H1 (cell line): ENCODE results near the gene SLC26A11. TPM values are rescaled to one million over a fixed set of nuclear protein-coding genes. Genes with fewer than 3 reads are reported as not detected.

Experiments
- ASH2L ChIP-seq: fragments of 200-600, 300-600 bp; sonication (generic); IDR thresholded peaks from one replicate; pipeline ENCODE4 v1.7.1; 2017; ENCODE audit warnings: low read length
- BCL11A ChIP-seq, 2 experiments: IDR thresholded peaks; one replicate each; pipeline ENCODE4 v1.6.1; 2011; ENCODE audit warnings: low read depth in 2 of 2, low read length in 2 of 2, mild to moderate bottlenecking in 2 of 2
- CHD2 ChIP-seq: IDR thresholded peaks from 2 replicates; pipeline ENCODE4 v1.6.1; 2012; ENCODE audit warnings: low read length, improper control_type of control experiment
- CTBP2 ChIP-seq: IDR thresholded peaks from 2 replicates; pipeline ENCODE4 v1.7.0; 2011; ENCODE audit warnings: borderline replicate concordance, mild to moderate bottlenecking, moderate library complexity, mixed read lengths, low read length; ENCODE audit not compliant: insufficient read depth, insufficient read length
- EP300 ChIP-seq, 2 experiments: IDR thresholded peaks; 1 replicate in 1 of 2; 2 replicates in 1 of 2; pipeline ENCODE4 v1.6.1; 2011 to 2012; ENCODE audit warnings: low read depth in 2 of 2, low read length in 2 of 2, mild to moderate bottlenecking in 2 of 2, borderline replicate concordance in 1 of 2, inconsistent platforms in 1 of 2, moderate library complexity in 1 of 2
- FOSL1 ChIP-seq: IDR thresholded peaks from 2 replicates; pipeline ENCODE4 v1.6.1; 2011; ENCODE audit warnings: mild to moderate bottlenecking, low read depth, low read length, moderate library complexity; ENCODE audit not compliant: insufficient read depth
- GTF2F1 ChIP-seq: IDR thresholded peaks from 2 replicates; pipeline ENCODE4 v1.6.1; 2012; ENCODE audit warnings: low read depth, low read length, improper control_type of control experiment, borderline replicate concordance
- NRF1 ChIP-seq: IDR thresholded peaks from 2 replicates; pipeline ENCODE4 v1.6.1; 2011; ENCODE audit warnings: mild to moderate bottlenecking, low read depth, low read length, improper control_type of control experiment
- PHF8 ChIP-seq: fragments of 200-600 bp; sonication (generic); conservative IDR thresholded peaks from 2 replicates; pipeline ENCODE4 v1.7.1; 2012; ENCODE audit warnings: low read depth, mild to moderate bottlenecking, inconsistent platforms, low read length, moderate library complexity
- SAP30 ChIP-seq: fragments of 300-600 bp; sonication (generic); IDR thresholded peaks from 2 replicates; pipeline ENCODE4 v1.7.1; 2012; ENCODE audit warnings: low read length, moderate library complexity, mild to moderate bottlenecking, inconsistent platforms; ENCODE audit not compliant: insufficient read depth, insufficient replicate concordance
- SRF ChIP-seq: IDR thresholded peaks from 2 replicates; pipeline ENCODE4 v1.6.1; 2011; ENCODE audit warnings: mild to moderate bottlenecking, low read depth, low read length, moderate library complexity
- SUZ12 ChIP-seq: fragments of 200-600 bp; sonication (generic); IDR thresholded peaks from 2 replicates; pipeline ENCODE4 v1.6.1; 2012; ENCODE audit warnings: mild to moderate bottlenecking, inconsistent platforms, low read length, moderate library complexity, mixed read lengths
- TAF1 ChIP-seq: IDR thresholded peaks from 2 replicates; pipeline ENCODE4 v1.6.1; 2011; ENCODE audit warnings: mild to moderate bottlenecking, low read depth, low read length
- polyA plus RNA-seq, 7 experiments: library from polyadenylated mRNA; depleted of rRNA in 3 of 7; stranded (reverse) in 5 of 7; unstranded in 2 of 7; fragments of >200 nt in 5 of 7; fragments of 200-250 nt in 2 of 7; gene quantifications; 1 replicate in 5 of 7; 2 replicates in 1 of 7; 4 replicates in 1 of 7; pipeline versions ENCODE4 v1.2.1 to v1.2.3, GENCODE V29; 2011 to 2013; ENCODE audit warnings: missing spikeins in 2 of 7, mixed read lengths in 2 of 7
- total RNA-seq: library from RNA; stranded (reverse); fragmentation: NEBNext Ultra II Directional; extraction: Animal tissue kit (Norgen Biotek cat#: 25700); gene quantifications from 2 replicates; pipeline ENCODE4 v1.2.1, GENCODE V29; 2021

The SLC26A11 gene
- total and polyA plus RNA-seq, 2 of the 8 experiments (the other 6 are each of a cell fraction or from before 2014, with no cell fraction given): 15.5 to 25.9 TPM

- TF ChIP-seq TAF1 (peak; percentile 60; the same call in 1 of the 2 replicates), CHD2 (peak; percentile 16; the same call in 1 of the 2 replicates), CTBP2 (no peak), FOSL1 (no peak), GTF2F1 (no peak), NRF1 (no peak), SUZ12 (no peak), ASH2L (peak; percentile 87), SAP30 (no peak), PHF8 (no peak; the same call in none of the 2 replicates), BCL11A (IDR thresholded peaks at IDR 0.05; ENCODE audit: low read depth in 2 of 2, low read length in 2 of 2) (no peak), EP300 (IDR thresholded peaks at IDR 0.05; ENCODE audit: borderline replicate concordance in 1 of 2, low read depth in 2 of 2, low read length in 2 of 2) (peak in 1 of 2 experiments; percentile 85; a peak in 1 of 3 replicates), SRF (no peak)
Observed at GRCh38 chr17:80261159-80261894, 41.1 kb downstream of the SLC26A11 start (continued).
